GM12865 (cell line): ENCODE results near the gene RAD50.
"Not testable (repeated sequence)": the region's sequence is repeated elsewhere in the genome, so short reads cannot be mapped to it uniquely, and the experiment has no call there.

Experiments used
- DNase-seq: peaks from one replicate; pipeline ENCODE4 v3.0.0; 2010; ENCODE audit warnings: low read depth
- H3K4me3 ChIP-seq: 2 replicates; pipeline ENCODE4 v1.5.1; 2011; ENCODE audit warnings: mild to moderate bottlenecking, low read depth, low read length, control low read depth
- CTCF ChIP-seq: IDR thresholded peaks from 2 replicates; pipeline ENCODE4 v1.5.1; 2011; ENCODE audit warnings: low read length, control low read depth, low read depth, inconsistent platforms; ENCODE audit not compliant: insufficient read depth; ENCODE audit errors: missing control alignments

RAD50 gene

GRCh38 chr5:132556763-132557477, at the start of gene RAD50:
Gene RAD50 (plus strand): TSS chr5:132556977. CDS start chr5:132557325, 348 bp downstream.
- H3K4me3 ChIP-seq = peak within 1 kb of the TSS; percentile 99
- TF ChIP-seq CTCF = no peak
- peak; percentile 98 for DNase-seq

- H3K4me3 ChIP-seq = no peak overlapping the region
- DNase-seq = no peak
- TF ChIP-seq CTCF = no peak
Observed at GRCh38 chr5:132510076-132510475, 46.7 kb upstream of the RAD50 start.

- not testable (repeated sequence) for H3K4me3 ChIP-seq, DNase-seq
Observed at GRCh38 chr5:132513618-132514336, 43.0 kb upstream of the RAD50 start.

- DNase-seq, H3K4me3 ChIP-seq: not testable (repeated sequence)
Observed at GRCh38 chr5:132522067-132522466, 34.7 kb upstream of the RAD50 start.

- DNase-seq = peak; percentile 74
- not testable (repeated sequence) for H3K4me3 ChIP-seq
Observed at GRCh38 chr5:132524877-132525276, 31.9 kb upstream of the RAD50 start.

- no peak for TF ChIP-seq CTCF
- DNase-seq = peak; percentile 94
- H3K4me3 ChIP-seq = no peak overlapping the region
Observed at GRCh38 chr5:132525299-132525724, 31.5 kb upstream of the RAD50 start.

GRCh38 chr5:132526290-132526973, 30.3 kb upstream of the RAD50 start:
- peak; percentile 70 for DNase-seq
- H3K4me3 ChIP-seq = no peak overlapping the region
- peak; percentile 79 for TF ChIP-seq CTCF

GRCh38 chr5:132526974-132527564, 29.7 kb upstream of the RAD50 start:
- TF ChIP-seq CTCF = no peak
- no peak for DNase-seq
- H3K4me3 ChIP-seq = no peak overlapping the region
